Measurements from ENCODE around the gene SLC9C1. TPM values are rescaled to one million over a fixed set of nuclear protein-coding genes. Genes with fewer than 3 reads are reported as not detected.

SLC9C1 gene
- polyA plus RNA-seq, 3 donors, result 0.34 to 0.80 (median 0.80) TPM

DNA sequence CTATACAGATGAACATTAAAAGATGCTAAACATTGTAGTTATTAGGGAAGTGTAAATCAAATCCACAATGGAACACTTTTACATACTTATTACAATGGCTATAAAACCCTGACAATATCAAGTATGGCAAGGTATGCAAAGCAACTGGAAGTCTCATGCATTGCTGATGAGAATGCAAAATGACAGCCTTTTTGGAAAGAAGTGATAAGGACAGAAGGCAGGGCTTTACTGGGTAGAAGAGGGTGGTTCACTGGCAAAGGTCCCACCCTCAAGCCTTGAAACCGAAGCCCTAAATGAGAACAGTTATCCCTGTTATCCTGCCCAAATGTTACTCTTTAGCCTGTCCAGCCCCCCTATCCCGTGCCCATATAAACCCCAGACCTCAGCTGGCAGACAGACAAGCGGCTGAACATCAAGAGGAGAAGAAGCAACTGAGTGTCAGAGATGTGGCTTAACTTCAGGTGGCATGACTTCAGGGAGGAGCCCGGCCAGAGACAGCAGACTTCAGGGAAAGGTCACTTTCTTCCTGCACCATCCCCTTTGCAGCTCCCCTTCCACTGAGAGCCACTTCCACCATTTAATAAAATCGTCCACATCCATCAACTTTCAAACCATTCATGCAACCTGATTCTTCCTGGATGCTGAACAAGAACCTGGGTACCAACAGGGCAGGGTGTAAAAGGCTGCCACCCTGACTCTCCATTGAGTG lies 160.2 kb downstream of the SLC9C1 start:
- DNase-seq (ENCODE audit: low read depth in 3 of 3, low spot score in 2 of 3), result no peak

DNA sequence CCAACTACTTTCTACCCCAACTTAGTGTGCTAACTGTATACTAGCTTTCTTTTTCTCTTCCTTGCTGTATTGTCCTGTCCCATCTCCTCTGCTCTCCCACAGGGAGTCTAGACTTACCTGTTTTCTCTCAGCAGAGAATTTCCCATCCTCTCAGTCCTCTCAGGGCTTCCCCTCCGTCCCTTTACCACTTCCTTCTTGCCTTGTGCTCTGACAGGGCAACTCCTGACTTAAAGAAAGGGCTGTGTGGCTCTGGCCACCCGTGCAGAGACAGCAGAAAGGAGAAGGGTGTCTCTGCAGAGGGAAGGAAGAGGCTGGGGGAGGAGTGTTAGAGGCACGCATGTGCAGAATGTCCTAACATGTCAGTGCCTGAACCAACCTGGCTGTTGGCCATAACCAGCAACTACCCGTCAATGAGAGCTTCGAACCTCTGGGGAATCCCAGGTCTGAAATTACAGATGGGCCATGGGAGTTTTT lies 161.0 kb downstream of the SLC9C1 start, which contains the start of gene GCSAM:
Gene GCSAM, minus strand, starts transcription at position 274 of the 474 bp plus-strand sequence. Its CDS starts 128 bp downstream, at position 146.
- no peak for DNase-seq (ENCODE audit: low read depth in 3 of 3, low spot score in 2 of 3)

DNA sequence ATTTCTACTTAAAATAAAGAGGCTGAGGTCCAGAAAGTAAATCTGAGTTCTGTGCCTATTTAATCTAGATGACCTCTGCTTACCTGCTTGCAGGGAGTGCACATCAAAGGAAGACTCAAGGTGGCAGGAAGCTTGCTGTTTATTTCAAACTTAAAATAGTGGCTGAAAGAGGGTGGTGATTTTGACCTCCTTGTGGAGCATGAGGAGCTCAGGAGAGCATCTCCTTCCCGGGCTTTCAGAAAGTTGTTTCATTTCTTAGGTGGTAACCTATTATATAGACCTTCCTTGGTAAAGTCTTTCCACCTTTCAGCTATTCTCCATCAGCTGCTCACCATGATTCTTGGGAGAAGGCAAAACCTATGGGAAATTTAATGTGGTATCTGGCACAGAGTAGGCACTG lies 161.5 kb downstream of the SLC9C1 start:
- no peak for DNase-seq (ENCODE audit: low read depth in 3 of 3, low spot score in 2 of 3)

DNA sequence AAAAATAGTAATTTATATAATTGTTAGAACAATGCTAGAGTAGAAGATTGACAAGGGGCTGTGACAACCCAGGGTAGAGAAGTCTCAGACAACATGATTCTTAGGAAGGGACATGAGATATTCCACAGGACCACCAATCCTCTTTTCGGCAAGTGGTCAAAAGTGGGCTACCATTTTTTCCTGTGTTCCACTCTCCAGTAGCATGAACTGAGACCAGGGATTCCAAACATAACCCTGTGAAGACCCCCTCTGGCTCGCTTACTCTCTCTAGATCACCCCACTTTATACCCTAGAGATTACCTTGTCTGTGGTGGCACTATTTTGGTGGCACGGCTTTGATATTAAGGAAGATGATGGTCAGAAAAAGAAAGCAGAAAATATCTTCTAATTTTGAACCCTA lies 161.9 kb downstream of the SLC9C1 start:
- no peak for DNase-seq (ENCODE audit: low read depth in 3 of 3, low spot score in 2 of 3)

DNA sequence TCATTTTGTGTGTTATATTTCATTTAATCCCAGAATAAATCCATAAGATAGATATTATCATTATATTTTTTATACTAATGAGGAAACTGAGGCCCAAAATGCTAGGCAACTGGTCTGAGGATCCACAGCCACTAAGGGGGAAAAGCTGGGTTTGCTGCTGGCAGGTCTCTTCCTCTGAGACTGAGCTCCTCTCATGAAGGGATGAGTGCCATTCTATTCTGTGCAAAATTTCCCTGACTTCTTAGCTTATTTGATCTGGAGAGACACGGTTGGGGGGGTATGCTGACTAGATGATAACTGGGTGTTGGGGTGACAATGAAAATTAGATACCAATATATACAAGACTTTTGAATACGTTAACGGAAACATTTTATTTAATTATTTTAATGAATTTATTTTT lies 162.9 kb downstream of the SLC9C1 start:
- no peak for DNase-seq (ENCODE audit: low read depth in 3 of 3, low spot score in 2 of 3)

DNA sequence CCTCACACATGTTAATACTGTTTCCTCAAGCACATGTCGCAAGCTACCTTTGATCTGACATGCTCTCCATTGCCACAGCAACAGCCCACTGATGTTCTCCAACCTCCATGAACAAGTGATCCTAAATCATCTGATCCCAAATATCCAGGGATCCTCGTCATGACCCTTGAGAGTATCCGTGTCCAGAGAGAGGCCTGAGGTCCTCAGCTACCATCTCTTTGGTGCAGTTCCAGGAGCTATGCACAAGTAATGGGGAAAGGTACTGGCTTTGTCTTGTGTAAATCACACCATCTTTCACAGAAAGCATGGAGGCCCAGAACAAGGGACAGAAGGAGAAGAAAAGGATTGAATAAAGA lies 163.4 kb downstream of the SLC9C1 start:
- DNase-seq (ENCODE audit: low read depth in 3 of 3, low spot score in 2 of 3), result no peak

DNA sequence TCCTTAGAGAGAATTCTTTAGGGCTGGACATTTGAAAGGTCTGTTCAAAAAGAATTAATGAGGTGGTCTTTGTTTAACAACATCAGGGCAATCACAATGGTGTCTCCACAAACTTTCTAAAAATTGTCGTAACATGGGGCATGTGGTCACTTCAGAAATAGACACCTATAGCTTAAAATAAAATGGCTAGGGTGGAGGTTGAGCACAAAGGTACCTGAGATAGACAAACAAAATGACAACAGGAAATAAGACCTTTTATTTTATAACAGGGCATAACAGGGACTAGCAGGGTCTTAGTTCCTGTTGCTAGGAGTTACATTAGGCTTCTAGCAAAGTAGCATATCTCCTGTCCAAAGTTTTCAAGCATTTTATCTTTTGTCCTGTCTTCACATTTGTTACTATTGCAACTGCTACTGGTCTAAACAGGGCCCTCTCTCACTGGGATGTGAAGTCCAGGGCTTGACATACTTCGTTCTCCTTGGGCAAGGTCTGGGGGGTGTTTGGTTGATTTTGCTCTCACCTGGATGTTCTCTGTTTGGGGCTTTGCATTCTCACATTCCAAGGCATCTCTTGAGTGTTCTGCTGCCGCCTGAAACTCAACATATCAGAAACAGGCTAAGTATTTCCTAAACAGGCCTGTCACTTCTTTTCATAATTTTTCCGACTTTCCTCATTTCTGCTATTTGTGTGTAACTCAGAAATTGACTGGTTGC lies 163.9 kb downstream of the SLC9C1 start:
- DNase-seq (ENCODE audit: low read depth in 3 of 3, low spot score in 2 of 3), result no peak

DNA sequence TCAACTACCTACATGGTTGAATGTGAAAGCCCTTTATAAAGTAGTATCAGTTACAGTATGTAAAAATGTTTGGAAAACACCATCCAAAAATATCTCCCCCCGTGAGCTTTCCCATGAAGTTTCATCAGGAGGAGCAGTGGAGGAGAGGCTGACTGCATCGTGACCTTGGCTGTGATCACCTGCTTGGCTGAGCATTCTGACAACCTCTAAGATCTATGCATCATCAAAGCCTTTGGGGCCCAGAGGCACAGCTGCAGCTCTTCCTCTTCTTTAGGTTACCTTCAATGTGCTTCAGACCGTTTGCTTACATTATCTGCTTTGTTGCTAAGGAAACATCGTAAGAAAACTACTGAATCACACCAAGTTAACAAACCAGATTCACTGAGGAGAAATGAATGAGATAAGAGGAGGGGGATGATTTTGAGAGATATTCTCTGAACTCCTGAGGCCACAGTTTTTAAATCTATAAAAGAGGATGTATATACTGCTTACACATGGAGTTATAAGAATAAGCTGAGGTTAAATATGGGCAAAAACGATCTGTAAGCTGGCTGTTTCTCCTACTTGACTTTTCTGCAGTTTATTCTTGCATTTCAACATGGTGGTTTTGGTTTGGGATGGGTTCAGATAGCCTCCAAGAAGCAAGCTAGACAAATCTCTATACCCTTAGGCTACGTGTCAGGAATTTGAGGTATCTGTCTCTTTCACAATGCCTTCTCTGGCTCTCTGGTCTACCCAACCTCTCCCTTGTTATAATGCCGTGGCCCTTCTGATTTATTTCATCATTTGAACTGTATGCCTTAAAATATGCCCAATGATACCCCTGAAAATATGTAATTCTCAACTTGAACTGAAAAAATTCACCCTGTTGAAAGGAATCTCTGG lies 164.9 kb downstream of the SLC9C1 start:
- DNase-seq (ENCODE audit: low read depth in 3 of 3, low spot score in 2 of 3), result no peak

DNA sequence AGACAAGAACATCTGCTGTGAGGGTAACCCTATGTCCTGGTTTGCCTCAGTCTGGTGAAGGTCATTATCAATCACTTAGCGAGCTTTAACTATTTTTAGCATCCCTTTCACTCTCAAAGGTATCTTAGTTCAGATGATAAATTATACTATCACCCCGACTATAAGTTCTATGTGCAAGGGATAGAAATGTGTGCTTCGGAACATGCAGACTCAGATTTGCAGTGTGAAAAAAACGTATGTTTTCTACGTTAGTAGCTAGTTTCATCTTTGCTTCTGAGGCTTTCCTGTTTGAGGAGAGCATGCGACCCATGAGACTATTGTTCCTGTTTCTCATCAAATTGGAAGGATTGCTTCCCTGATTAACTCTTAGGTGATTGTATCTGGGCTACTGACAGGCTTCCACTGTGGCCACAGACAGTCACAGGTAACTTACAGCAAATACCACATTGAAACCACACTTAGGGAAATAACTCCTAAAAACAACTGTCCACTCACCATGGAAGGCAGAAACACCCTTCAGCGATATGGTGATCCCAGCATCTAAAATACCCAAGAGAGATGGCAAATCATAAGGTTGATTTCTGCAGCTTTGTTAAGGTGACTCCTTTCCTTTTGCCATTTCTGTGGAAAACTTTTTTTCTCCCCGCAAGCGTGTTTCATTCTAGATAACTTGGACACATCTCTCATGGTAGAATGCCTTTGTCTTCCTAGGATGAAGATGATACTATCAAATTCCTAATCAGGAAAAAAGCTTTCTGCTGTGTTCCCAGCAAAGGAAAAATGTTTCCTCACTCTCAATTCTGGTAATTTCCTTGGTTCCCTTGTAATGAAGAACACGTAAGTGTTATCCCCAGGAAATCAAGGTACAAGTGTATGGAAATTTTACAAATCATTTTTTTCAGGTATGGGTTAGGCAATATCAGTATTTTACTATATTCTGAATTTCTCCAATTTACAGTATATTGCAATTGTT lies 166.2 kb downstream of the SLC9C1 start:
- no peak for DNase-seq (ENCODE audit: low read depth in 3 of 3, low spot score in 2 of 3)

DNA sequence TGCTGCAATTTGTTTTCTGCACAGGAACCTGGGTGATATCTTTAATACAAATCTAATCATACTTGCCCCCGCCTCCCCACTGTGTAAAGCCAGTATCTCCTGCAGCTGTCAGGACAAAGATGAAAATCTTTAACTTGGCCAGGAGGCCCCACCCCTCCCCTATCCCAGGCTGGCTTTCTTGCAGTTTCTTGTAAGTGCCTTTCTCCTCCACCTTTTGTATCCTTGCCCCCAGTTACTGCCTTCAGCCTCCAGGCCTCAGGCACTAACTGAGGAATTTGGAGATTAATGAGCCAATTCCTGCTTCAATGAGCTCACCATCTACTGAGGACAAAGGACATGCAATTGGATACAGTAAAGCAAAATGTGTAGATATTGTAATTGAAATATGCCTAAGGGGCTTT lies 167.5 kb downstream of the SLC9C1 start:
- no peak for DNase-seq (ENCODE audit: low read depth in 3 of 3, low spot score in 2 of 3)

DNA sequence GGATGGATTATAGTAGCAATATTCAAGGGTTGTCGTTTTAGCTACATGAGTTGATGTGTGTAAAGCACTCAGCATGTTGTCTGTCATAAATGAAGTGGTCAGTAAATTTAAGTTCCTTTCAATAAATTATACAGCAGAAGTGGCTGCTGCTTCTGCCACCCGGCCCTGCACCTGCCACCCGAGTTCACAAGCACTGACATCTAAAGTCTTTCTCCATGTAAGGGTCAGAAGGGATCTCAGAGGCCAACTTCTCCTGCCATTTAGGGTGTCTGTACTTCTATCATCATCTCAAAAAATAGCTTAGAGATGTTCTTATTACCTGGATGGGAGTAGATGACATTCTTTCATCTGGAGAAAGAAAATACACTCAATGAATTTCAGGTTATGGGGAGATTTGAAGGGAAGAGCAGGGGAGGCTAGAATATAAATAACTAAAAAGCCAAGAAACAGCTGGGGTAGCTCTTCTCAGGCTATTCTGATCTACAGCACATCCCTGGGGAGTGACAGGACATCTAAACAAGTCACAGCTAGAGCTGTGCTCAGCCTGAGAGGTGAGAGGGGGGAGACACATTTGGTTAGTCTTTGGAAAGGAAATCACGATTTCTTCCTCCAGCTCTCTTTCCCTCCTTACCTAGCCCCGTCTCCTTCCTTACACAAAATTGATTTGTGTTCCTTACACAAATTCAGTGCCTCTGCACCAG lies 169.0 kb downstream of the SLC9C1 start:
- no peak for DNase-seq (ENCODE audit: low read depth in 3 of 3, low spot score in 2 of 3)

DNA sequence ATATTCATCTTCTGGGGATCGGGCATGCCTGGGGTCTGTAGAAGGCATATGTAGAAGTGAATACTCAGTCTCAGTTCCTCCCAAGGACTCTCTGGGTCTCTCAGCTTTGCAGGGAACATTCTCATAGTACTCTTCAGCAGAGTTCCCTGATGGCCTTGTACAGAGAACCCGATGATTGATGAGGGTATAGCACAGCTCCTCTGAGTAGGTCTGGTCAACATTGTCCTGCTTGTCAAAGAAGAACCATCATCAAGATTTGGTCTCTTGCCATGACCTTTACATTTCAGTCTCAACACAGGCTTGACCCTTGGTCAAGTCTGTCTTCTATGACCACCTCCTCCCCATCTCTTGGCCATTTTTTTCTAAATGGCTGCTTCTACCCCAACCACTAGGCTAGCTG lies 170.5 kb downstream of the SLC9C1 start:
- DNase-seq (ENCODE audit: low read depth in 3 of 3, low spot score in 2 of 3), result no peak

DNA sequence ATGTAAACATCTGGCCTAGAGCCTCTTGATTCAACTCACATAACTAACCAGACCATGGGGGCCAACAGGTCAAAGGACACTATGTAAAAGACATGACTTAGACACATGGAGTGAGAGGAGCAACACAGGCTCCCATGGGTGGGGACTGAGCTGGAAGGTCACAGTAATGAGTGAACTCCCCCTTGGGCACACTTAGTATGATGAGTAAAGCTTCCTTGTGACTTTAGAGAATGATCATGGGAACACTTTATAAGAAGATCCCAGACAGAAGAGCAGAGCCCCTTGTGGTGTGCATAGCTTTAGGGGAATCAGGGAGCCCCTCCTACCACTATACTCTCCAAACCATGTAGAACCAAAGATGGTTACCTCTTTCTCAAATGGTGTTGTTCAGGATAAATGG lies 171.1 kb downstream of the SLC9C1 start:
- DNase-seq (ENCODE audit: low read depth in 3 of 3, low spot score in 2 of 3), result no peak

DNA sequence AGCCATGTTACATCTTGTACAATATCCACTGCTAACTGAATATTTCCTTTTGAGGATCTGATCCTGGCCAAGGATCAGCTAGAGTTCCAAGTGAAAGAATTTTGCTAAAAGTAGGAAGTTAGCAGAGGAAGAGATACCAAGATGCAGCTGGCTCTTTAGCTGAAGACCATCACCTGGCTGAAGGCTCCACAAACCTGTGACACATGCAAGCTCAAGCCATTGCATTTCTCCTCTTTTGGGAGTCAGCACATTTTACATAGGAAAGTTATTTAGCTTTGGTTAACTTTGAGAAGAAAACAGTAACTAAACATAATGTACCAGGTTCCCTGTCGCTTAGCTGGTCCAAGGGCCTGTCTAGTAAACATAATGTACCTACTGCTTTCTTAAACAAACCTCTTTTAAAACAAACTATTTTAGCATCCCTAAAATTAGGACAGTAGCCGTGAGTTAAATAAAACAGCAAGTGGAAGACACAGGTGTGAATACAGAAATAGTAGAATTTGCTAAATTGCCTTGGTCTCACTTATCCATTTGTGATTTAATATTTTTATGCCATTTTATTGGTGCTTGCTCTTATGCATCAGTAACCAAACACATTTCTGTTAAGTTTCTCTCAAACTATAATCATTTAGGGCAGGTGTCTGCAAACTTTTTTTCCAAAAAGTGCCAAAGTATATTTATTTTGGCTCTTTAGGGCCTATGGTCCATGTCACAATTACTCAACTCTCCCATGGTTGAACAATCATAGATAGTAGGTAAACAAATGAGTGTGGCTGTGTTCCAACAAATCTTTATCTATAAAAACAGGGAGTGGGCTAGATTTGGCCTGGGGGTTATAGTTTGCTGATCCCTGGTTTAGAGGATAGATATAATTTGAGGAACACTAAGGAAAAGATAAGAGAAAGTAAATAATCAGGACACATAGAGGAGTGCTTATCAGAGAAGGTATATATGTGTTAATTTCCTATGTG lies 172.2 kb downstream of the SLC9C1 start:
- DNase-seq (ENCODE audit: low read depth in 3 of 3, low spot score in 2 of 3), result no peak

DNA sequence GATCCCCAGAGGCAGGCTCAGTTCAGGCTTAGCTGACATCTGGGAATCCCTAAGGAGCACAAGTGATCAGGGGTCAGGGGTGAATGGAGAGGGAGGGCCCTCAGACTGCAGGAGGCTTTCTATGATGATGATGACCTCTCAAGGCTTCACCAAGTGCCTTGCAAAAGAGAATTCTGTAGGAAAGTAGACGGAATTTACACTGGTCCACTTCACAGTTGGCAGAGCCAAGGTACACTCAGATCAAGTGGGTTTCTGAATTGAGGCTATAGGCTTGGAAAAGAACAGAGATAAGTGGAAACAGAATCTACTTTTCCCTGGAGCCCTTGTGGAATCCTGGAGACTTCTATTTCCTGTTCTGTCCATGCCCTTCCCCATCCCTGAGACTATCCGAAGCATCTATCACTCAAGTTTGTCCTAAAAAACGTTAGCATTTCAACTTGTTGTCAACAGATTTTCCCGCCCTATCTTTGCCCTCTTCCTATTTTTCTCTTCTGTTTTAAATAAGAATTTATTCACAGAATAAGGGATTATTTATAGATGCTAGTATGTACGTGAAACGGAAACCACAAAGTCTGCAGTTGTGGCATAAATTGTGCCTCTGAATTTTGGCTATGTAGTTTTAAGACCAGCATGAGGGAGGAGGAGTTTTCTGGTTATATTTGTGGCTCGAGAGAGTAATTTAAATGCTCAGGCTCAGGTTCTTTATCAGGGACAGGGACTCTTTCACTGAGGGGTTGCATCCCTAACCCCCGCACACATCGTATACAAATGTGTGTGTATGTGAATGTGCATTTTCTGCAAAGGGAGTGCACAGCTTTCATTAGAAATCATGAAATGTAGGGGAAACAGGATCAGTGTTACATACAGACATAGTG lies 173.8 kb downstream of the SLC9C1 start:
- DNase-seq (ENCODE audit: low read depth in 3 of 3, low spot score in 2 of 3), result no peak

DNA sequence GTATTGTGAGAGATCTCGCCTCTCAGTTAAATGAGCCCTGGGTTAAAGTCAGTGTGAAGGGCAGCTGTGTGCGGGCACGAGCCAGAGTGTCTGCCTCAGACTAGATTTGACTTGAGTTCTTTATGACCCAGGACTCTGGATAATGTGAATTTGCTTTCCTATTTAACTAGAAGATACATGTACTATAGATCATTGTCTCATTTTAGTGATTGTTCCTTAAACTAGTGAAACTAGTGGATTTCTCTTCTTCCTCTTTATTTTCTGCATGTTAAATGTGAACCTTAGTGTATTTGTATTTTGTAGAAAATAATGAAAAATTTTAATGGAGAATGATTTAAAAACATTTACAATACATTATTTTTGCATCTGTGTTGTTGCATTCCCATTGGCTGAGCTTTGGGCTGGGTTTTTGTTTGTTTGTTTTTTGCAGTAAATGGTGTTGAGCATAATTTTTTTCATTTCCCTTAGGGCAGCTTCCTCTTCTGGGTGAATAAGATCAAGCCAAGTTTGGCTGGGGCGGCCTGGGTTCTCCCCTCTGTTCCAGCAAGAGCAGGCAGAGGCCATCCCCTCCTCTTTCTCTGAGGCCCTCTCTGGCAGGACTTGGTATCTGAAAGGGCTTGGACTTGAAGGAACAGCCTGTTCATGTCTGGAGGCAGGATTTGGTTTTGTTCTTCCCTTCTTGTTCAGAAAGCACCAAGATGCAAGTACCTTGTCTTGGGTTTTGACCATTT lies 176.0 kb downstream of the SLC9C1 start:
- no peak for DNase-seq (ENCODE audit: low read depth in 3 of 3, low spot score in 2 of 3)

DNA sequence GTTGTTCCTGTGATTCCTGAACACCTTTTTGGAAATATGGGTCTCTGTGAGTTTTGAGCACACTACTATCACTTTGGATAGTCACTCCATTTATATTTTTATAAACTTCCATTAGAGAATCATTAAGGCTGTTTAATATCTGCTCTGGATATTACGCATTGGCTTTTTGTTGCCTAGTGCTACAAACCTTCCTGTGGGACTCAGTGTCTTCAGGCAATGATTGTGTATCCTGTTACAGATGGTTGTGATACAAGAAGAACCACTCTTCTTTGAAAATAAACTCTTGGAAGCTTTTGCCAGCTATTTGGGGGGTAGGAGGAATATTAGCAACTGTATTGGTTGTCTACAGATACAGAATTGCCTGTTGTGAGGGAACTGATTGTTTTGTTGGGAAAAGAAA lies 176.6 kb downstream of the SLC9C1 start:
- DNase-seq (ENCODE audit: low read depth in 3 of 3, low spot score in 2 of 3), result no peak

Measured in right renal cortex interstitium (tissue), 3 donors.